ENCODE results near the gene APLP1.
A peak's percentile ranks its signal among the peaks of the same experiment; 100 is the strongest.
"Not testable (repeated sequence)": the region's sequence is repeated elsewhere in the genome, so short reads cannot be mapped to it uniquely, and the experiment has no call there.

The APLP1 gene

GRCh38 chr19:35885904-35886303 is 17.5 kb downstream of the APLP1 start:
- no peak overlapping the region for H3K4me3 Mint-ChIP-seq
- H3K4me1 Mint-ChIP-seq: peaks cover under 1% of the 10 kb centered on the region
- ATAC-seq (no peak), DNase-seq (no peak)
- peak overlapping the region; percentile 23 for H3K27ac Mint-ChIP-seq
- no peaks in the 10 kb centered on the region for H3K9me3 Mint-ChIP-seq
- H3K36me3 Mint-ChIP-seq (ENCODE audit: low read depth): peaks cover 35% of the 10 kb centered on the region
- no peaks in the 10 kb centered on the region for H3K27me3 Mint-ChIP-seq

GRCh38 chr19:35887197-35887596 is 18.8 kb downstream of the APLP1 start:
- Mint-ChIP-seq H3K27me3 (no peaks in the 10 kb centered on the region), H3K27ac (no peak overlapping the region), H3K4me1 (peaks cover 4% of the 10 kb centered on the region), H3K36me3 (ENCODE audit: low read depth) (peaks cover 44% of the 10 kb centered on the region), H3K9me3 (no peaks in the 10 kb centered on the region), H3K4me3 (no peak overlapping the region)
- no peak for DNase-seq
- ATAC-seq: no peak

GRCh38 chr19:35888398-35888797 is 20.0 kb downstream of the APLP1 start:
- H3K4me1 Mint-ChIP-seq: peaks cover 11% of the 10 kb centered on the region
- H3K4me3 Mint-ChIP-seq: no peak overlapping the region
- no peaks in the 10 kb centered on the region for H3K27me3 Mint-ChIP-seq
- peak overlapping the region; percentile 18 for H3K27ac Mint-ChIP-seq
- ATAC-seq (no peak), DNase-seq (no peak)
- H3K36me3 Mint-ChIP-seq (ENCODE audit: low read depth): peaks cover 54% of the 10 kb centered on the region
- H3K9me3 Mint-ChIP-seq: no peaks in the 10 kb centered on the region

- Mint-ChIP-seq H3K27ac (peak overlapping the region; percentile 27), H3K4me3 (no peak overlapping the region), H3K9me3 (no peaks in the 10 kb centered on the region), H3K36me3 (ENCODE audit: low read depth) (peaks cover 65% of the 10 kb centered on the region), H3K4me1 (peaks cover 16% of the 10 kb centered on the region), H3K27me3 (no peaks in the 10 kb centered on the region)
- DNase-seq: no peak
- no peak for ATAC-seq
These were observed 21.2 kb downstream of the APLP1 start for GRCh38 chr19:35889370-35890112.

GRCh38 chr19:35890113-35890650 is 21.8 kb downstream of the APLP1 start:
- ATAC-seq (no peak), DNase-seq (no peak)
- H3K4me3 Mint-ChIP-seq: no peak overlapping the region
- H3K27me3 Mint-ChIP-seq: no peaks in the 10 kb centered on the region
- H3K4me1 Mint-ChIP-seq: peaks cover 19% of the 10 kb centered on the region
- no peak overlapping the region for H3K27ac Mint-ChIP-seq
- no peaks in the 10 kb centered on the region for H3K9me3 Mint-ChIP-seq
- H3K36me3 Mint-ChIP-seq (ENCODE audit: low read depth): peaks cover 68% of the 10 kb centered on the region

- peaks cover 79% of the 10 kb centered on the region for H3K36me3 Mint-ChIP-seq (ENCODE audit: low read depth)
- DNase-seq, H3K4me3 Mint-ChIP-seq, H3K27ac Mint-ChIP-seq, ATAC-seq, H3K9me3 Mint-ChIP-seq, H3K27me3 Mint-ChIP-seq: not testable (repeated sequence)
- peaks cover 27% of the 10 kb centered on the region for H3K4me1 Mint-ChIP-seq
These were observed 23.4 kb downstream of the APLP1 start for GRCh38 chr19:35891819-35892218.

GRCh38 chr19:35894342-35894741 is 26.0 kb downstream of the APLP1 start:
- Mint-ChIP-seq H3K27ac (peak overlapping the region; percentile 35), H3K4me3 (no peak overlapping the region), H3K4me1 (peaks cover 42% of the 10 kb centered on the region), H3K27me3 (no peaks in the 10 kb centered on the region), H3K9me3 (no peaks in the 10 kb centered on the region), H3K36me3 (ENCODE audit: low read depth) (peaks cover 77% of the 10 kb centered on the region)
- DNase-seq (no peak), ATAC-seq (no peak)

- Mint-ChIP-seq H3K27me3 (no peaks in the 10 kb centered on the region), H3K36me3 (ENCODE audit: low read depth) (peaks cover 66% of the 10 kb centered on the region), H3K4me3 (peak overlapping the region; percentile 81), H3K4me1 (peaks cover 45% of the 10 kb centered on the region), H3K9me3 (no peaks in the 10 kb centered on the region), H3K27ac (peak overlapping the region; percentile 96)
- no peak for ATAC-seq
- no peak for DNase-seq
These were observed 27.7 kb downstream of the APLP1 start for GRCh38 chr19:35895911-35896642.

GRCh38 chr19:35896643-35897040 is 28.3 kb downstream of the APLP1 start:
- Mint-ChIP-seq H3K27ac (peak overlapping the region; percentile 96), H3K4me1 (peaks cover 48% of the 10 kb centered on the region), H3K9me3 (no peaks in the 10 kb centered on the region), H3K36me3 (ENCODE audit: low read depth) (peaks cover 61% of the 10 kb centered on the region), H3K4me3 (peak overlapping the region; percentile 81), H3K27me3 (no peaks in the 10 kb centered on the region)
- DNase-seq: no peak
- ATAC-seq: no peak

- ATAC-seq (no peak), DNase-seq (no peak)
- Mint-ChIP-seq H3K4me1 (peaks cover 57% of the 10 kb centered on the region), H3K27me3 (no peaks in the 10 kb centered on the region), H3K27ac (peak overlapping the region; percentile 96), H3K36me3 (ENCODE audit: low read depth) (peaks cover 54% of the 10 kb centered on the region), H3K9me3 (no peaks in the 10 kb centered on the region), H3K4me3 (peak overlapping the region; percentile 81)
These were observed 29.5 kb downstream of the APLP1 start for GRCh38 chr19:35897706-35898451.

- no peaks in the 10 kb centered on the region for H3K27me3 Mint-ChIP-seq
- no peak for DNase-seq
- peaks cover 60% of the 10 kb centered on the region for H3K4me1 Mint-ChIP-seq
- H3K9me3 Mint-ChIP-seq: no peaks in the 10 kb centered on the region
- no peak for ATAC-seq
- H3K36me3 Mint-ChIP-seq (ENCODE audit: low read depth): peaks cover 50% of the 10 kb centered on the region
- peak overlapping the region; percentile 81 for H3K4me3 Mint-ChIP-seq
- peak overlapping the region; percentile 96 for H3K27ac Mint-ChIP-seq
These were observed 30.1 kb downstream of the APLP1 start for GRCh38 chr19:35898499-35898809.

GRCh38 chr19:35899547-35900214 is 31.3 kb downstream of the APLP1 start:
- H3K4me1 Mint-ChIP-seq: peaks cover 65% of the 10 kb centered on the region
- H3K36me3 Mint-ChIP-seq (ENCODE audit: low read depth): peaks cover 42% of the 10 kb centered on the region
- H3K27ac Mint-ChIP-seq: peak overlapping the region; percentile 96
- DNase-seq (peak; percentile 91), ATAC-seq (peak; percentile 52)
- peak overlapping the region; percentile 81 for H3K4me3 Mint-ChIP-seq
- no peaks in the 10 kb centered on the region for H3K9me3 Mint-ChIP-seq
- H3K27me3 Mint-ChIP-seq: no peaks in the 10 kb centered on the region

GRCh38 chr19:35901055-35901644 is 32.8 kb downstream of the APLP1 start:
- peak overlapping the region; percentile 81 for H3K4me3 Mint-ChIP-seq
- ATAC-seq (no peak), DNase-seq (no peak)
- H3K27me3 Mint-ChIP-seq: no peaks in the 10 kb centered on the region
- H3K36me3 Mint-ChIP-seq (ENCODE audit: low read depth): peaks cover 31% of the 10 kb centered on the region
- no peaks in the 10 kb centered on the region for H3K9me3 Mint-ChIP-seq
- peaks cover 64% of the 10 kb centered on the region for H3K4me1 Mint-ChIP-seq
- peak overlapping the region; percentile 96 for H3K27ac Mint-ChIP-seq
